SK-N-SH treated with all-trans-retinoic acid at 6 μM for 48 hours (cell line): ENCODE measurements around the gene CALML3.

Experiments
- ATAC-seq: fragments of 200-7000 bp; cut with Tn5 transposase; 3 replicates; pipeline ENCODE4 v1.9.1; 2020; ENCODE audit warnings: mild to moderate bottlenecking, moderate library complexity
- ARNTL ChIP-seq: fragments of 450-650 bp; formaldehyde crosslinking; IDR thresholded peaks from 2 replicates; pipeline ENCODE4 v1.5.0; 2020; ENCODE audit warnings: low read depth, mild to moderate bottlenecking, moderate library complexity, borderline replicate concordance
- BACH2 ChIP-seq: fragments of 250-450 bp; sonication (Bioruptor Pico); IDR thresholded peaks from 2 replicates; pipeline ENCODE4 v1.9.0; 2021; ENCODE audit warnings: mild to moderate bottlenecking, borderline replicate concordance
- CSDC2 ChIP-seq: fragments of 250-450 bp; sonication (Bioruptor Pico); IDR thresholded peaks from 2 replicates; pipeline ENCODE4 v1.5.0; 2020; ENCODE audit warnings: mild to moderate bottlenecking, moderate library complexity
- CSRNP3 ChIP-seq: fragments of 250-450 bp; sonication (Bioruptor Pico); IDR thresholded peaks from 2 replicates; pipeline ENCODE4 v1.5.1; 2021; ENCODE audit warnings: mild to moderate bottlenecking, moderate library complexity
- ESRRG ChIP-seq: fragments of 250-450 bp; sonication (Bioruptor Pico); IDR thresholded peaks from 2 replicates; pipeline ENCODE4 v1.6.1; 2021; ENCODE audit warnings: mild to moderate bottlenecking
- GLIS3 ChIP-seq: fragments of 250-450 bp; sonication (Bioruptor Pico); IDR thresholded peaks from 2 replicates; pipeline ENCODE4 v1.5.0; 2020; ENCODE audit warnings: mild to moderate bottlenecking, moderate library complexity
- OSR1 ChIP-seq: fragments of 250-450 bp; sonication (Bioruptor Pico); IDR thresholded peaks from 2 replicates; pipeline ENCODE4 v1.8.0; 2022; ENCODE audit warnings: moderate library complexity, mild to moderate bottlenecking, inconsistent platforms
- PATZ1 ChIP-seq: fragments of 250-450 bp; sonication (Bioruptor Pico); IDR thresholded peaks from 2 replicates; pipeline ENCODE4 v1.8.0; 2020; ENCODE audit warnings: mild to moderate bottlenecking, moderate library complexity, borderline replicate concordance
- PPARA ChIP-seq: fragments of 250-450 bp; sonication (Bioruptor Pico); IDR thresholded peaks from 2 replicates; pipeline ENCODE4 v1.5.0; 2020; ENCODE audit warnings: mild to moderate bottlenecking, borderline replicate concordance
- RARB ChIP-seq: fragments of 250-450 bp; sonication (Bioruptor Pico); IDR thresholded peaks from 2 replicates; pipeline ENCODE4 v1.8.0; 2021; ENCODE audit warnings: mild to moderate bottlenecking, moderate library complexity
- SNAI2 ChIP-seq: fragments of 250-450 bp; sonication (Bioruptor Pico); IDR thresholded peaks from 2 replicates; pipeline ENCODE4 v1.5.0; 2020; ENCODE audit warnings: mild to moderate bottlenecking, moderate library complexity
- TCF4 ChIP-seq: fragments of 250-450 bp; sonication (Bioruptor Pico); IDR thresholded peaks from 2 replicates; pipeline ENCODE4 v1.8.0; 2021; ENCODE audit warnings: mild to moderate bottlenecking, moderate library complexity, borderline replicate concordance
- TOX ChIP-seq: fragments of 250-450 bp; sonication (Bioruptor Pico); IDR thresholded peaks from 2 replicates; pipeline ENCODE4 v1.8.0; 2021; ENCODE audit warnings: mild to moderate bottlenecking, moderate library complexity, borderline replicate concordance
- ZC3H10 ChIP-seq: fragments of 250-450 bp; sonication (Bioruptor Pico); IDR thresholded peaks from 2 replicates; pipeline ENCODE4 v1.5.1; 2021; ENCODE audit warnings: mild to moderate bottlenecking, moderate library complexity
- ZFP3 ChIP-seq: fragments of 250-450 bp; sonication (Bioruptor Pico); IDR thresholded peaks from 2 replicates; pipeline ENCODE4 v1.5.0; 2020; ENCODE audit warnings: mild to moderate bottlenecking, moderate library complexity
- ZFP30 ChIP-seq: fragments of 450-650 bp; formaldehyde crosslinking; IDR thresholded peaks from 2 replicates; pipeline ENCODE4 v1.5.0; 2022; ENCODE audit warnings: mild to moderate bottlenecking, moderate library complexity
- ZNF565 ChIP-seq: fragments of 450-650 bp; formaldehyde crosslinking; conservative IDR thresholded peaks from 2 replicates; pipeline ENCODE4 v1.5.0; 2020; ENCODE audit warnings: low read depth, mild to moderate bottlenecking, moderate library complexity
- ZNF70 ChIP-seq: fragments of 450-650 bp; formaldehyde crosslinking; IDR thresholded peaks from 2 replicates; pipeline ENCODE4 v1.5.0; 2020; ENCODE audit warnings: mild to moderate bottlenecking, moderate library complexity
- ZNF8 ChIP-seq: fragments of 450-650 bp; formaldehyde crosslinking; IDR thresholded peaks from 2 replicates; pipeline ENCODE4 v1.5.0; 2020; ENCODE audit warnings: mild to moderate bottlenecking, moderate library complexity
- TF ChIP-seq, protein P1 (sequence below): fragments of 250-450 bp; sonication (Bioruptor Pico); IDR thresholded peaks from 2 replicates; pipeline ENCODE4 v1.5.1; 2020; ENCODE audit warnings: low read depth, mild to moderate bottlenecking, moderate library complexity
- TF ChIP-seq, protein P2 (sequence below): fragments of 250-450 bp; sonication (Bioruptor Pico); IDR thresholded peaks from 2 replicates; pipeline ENCODE4 v1.5.0; 2020; ENCODE audit warnings: mild to moderate bottlenecking, moderate library complexity

Gene CALML3

GRCh38 chr10:5477948-5478693 is 46.6 kb upstream of the CALML3 start:
- no peak for ATAC-seq
- no peak for TF ChIP-seq TCF4 (CRISPR knock-in tag)
- TF ChIP-seq GLIS3 (CRISPR knock-in tag): no peak

DNA sequence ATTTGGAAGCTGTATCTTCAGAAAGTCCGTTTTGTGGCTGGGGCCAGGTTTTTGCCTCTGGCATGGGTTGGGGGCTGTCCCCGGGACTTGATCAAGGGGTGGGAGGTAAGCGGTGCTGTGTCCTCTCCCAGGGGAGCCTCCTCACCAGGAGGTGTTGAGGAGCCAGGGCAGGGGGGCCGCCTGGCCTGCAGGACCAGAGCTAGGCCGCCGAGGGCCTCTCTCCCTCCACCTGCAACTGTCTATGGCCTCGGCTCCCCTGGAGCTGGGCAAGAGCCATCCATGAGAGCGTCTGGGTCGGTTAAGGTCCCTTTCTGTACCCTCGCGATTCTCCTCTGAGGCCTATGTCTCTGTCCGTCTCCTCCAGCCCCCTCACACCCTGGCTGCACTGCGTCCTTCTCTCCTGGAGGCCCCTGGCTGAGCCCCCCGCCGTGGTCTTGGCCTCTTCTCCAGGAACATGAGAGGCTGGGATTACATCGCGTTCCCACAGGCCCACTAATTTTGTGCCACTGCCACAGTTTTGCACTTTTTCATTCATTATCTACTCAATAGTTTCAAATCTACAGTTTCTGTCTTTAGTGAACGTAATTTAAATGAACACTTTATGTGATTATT is 46.0 kb upstream of the CALML3 start:
- ATAC-seq: no peak
- TF ChIP-seq ZFP3 (CRISPR knock-in tag) (no peak), PPARA (CRISPR knock-in tag) (no peak), ARNTL (CRISPR knock-in tag) (no peak), ZFP30 (no peak)

- TF ChIP-seq ZFP30 (no peak), ZC3H10 (no peak), ESRRG (CRISPR knock-in tag) (no peak), ZFP3 (CRISPR knock-in tag) (no peak), ZNF8 (CRISPR knock-in tag) (no peak), PATZ1 (CRISPR knock-in tag) (no peak), TOX (no peak), BACH2 (CRISPR knock-in tag) (no peak), SNAI2 (CRISPR knock-in tag) (no peak), OSR1 (CRISPR knock-in tag) (no peak), CSDC2 (CRISPR knock-in tag) (no peak)
- TF ChIP-seq, protein P1, sequence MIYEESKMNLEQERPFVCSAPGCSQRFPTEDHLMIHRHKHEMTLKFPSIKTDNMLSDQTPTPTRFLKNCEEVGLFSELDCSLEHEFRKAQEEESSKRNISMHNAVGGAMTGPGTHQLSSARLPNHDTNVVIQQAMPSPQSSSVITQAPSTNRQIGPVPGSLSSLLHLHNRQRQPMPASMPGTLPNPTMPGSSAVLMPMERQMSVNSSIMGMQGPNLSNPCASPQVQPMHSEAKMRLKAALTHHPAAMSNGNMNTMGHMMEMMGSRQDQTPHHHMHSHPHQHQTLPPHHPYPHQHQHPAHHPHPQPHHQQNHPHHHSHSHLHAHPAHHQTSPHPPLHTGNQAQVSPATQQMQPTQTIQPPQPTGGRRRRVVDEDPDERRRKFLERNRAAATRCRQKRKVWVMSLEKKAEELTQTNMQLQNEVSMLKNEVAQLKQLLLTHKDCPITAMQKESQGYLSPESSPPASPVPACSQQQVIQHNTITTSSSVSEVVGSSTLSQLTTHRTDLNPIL: no peak
- TF ChIP-seq, protein P2, sequence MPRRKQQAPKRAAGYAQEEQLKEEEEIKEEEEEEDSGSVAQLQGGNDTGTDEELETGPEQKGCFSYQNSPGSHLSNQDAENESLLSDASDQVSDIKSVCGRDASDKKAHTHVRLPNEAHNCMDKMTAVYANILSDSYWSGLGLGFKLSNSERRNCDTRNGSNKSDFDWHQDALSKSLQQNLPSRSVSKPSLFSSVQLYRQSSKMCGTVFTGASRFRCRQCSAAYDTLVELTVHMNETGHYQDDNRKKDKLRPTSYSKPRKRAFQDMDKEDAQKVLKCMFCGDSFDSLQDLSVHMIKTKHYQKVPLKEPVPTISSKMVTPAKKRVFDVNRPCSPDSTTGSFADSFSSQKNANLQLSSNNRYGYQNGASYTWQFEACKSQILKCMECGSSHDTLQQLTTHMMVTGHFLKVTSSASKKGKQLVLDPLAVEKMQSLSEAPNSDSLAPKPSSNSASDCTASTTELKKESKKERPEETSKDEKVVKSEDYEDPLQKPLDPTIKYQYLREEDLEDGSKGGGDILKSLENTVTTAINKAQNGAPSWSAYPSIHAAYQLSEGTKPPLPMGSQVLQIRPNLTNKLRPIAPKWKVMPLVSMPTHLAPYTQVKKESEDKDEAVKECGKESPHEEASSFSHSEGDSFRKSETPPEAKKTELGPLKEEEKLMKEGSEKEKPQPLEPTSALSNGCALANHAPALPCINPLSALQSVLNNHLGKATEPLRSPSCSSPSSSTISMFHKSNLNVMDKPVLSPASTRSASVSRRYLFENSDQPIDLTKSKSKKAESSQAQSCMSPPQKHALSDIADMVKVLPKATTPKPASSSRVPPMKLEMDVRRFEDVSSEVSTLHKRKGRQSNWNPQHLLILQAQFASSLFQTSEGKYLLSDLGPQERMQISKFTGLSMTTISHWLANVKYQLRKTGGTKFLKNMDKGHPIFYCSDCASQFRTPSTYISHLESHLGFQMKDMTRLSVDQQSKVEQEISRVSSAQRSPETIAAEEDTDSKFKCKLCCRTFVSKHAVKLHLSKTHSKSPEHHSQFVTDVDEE (CRISPR knock-in tag): no peak
- no peak for ATAC-seq
Measured at GRCh38 chr10:5479481-5480161, 45.1 kb upstream of the CALML3 start.

DNA sequence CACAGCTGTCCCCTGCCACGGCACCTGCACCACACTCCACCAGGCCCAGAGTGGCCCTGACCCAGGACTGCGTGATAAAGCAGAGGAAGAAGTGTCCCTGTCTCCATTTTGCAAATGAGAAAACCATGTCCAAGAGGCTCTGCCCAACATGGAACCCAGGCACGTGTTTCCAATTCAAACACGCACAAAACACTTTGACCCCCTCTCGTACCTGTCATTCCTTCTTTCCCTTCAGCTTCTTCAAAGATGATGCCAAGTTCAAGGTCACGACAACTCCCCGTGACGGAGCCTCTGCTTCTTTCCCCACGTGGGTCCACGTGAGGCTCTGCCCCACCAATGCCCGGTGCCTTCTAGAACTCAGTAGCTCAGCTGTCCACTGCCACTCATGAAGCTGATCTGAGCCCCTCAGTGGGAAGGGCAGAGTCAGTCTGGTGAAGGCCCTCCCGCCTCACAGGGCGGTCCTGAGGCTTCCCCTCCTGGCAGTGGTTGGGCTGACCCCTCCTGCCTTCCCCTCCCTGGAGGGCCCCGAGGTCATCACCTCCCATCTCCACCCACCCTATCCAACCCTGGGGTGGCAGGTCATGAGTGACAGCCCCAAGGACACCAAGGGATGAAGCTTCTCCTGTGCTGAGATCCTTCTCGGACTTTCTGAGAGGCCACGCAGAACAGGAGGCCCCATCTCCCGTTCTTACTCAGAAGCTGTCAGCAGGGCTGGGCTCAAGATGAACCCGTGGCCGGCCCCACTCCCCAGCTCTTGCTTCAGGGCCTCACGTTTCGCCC is 44.4 kb upstream of the CALML3 start:
- no peak for ATAC-seq
- TF ChIP-seq ZC3H10 (no peak), PATZ1 (CRISPR knock-in tag) (no peak), BACH2 (CRISPR knock-in tag) (no peak), ZNF70 (CRISPR knock-in tag) (no peak), RARB (CRISPR knock-in tag) (no peak), GLIS3 (CRISPR knock-in tag) (no peak), OSR1 (CRISPR knock-in tag) (no peak), ZNF565 (CRISPR knock-in tag) (no peak), ZNF8 (CRISPR knock-in tag) (no peak), PPARA (CRISPR knock-in tag) (no peak), ZFP3 (CRISPR knock-in tag) (no peak), CSRNP3 (CRISPR knock-in tag) (no peak)
- TF ChIP-seq, protein P2 (CRISPR knock-in tag): no peak
